Measurements from ENCODE around the gene ERVFRD-1. TPM values are rescaled to one million over a fixed set of nuclear protein-coding genes. Genes with fewer than 3 reads are reported as not detected.

ERVFRD-1 gene
- total and polyA plus RNA-seq, 2 donors (not counting 3 experiments of a cell fraction or from before 2014, with no cell fraction given): not detected

- intact Hi-C loops (cut with micrococcal nuclease): no loop called here
- CTCF ChIA-PET: no interaction called here
- no peak overlapping the region for H2AFZ ChIP-seq (ENCODE audit: low read depth, low read length)
- no peaks in the 10 kb centered on the region for H3K9me3 ChIP-seq (replicated peaks; ENCODE audit: control insufficient read depth, insufficient read depth, low read length)
- dilution Hi-C loops (cut with MboI; ENCODE audit: extremely low pct_ligation_motif_present, low sequenced_read_pairs): loop anchor here (25.0 kb wide), 1 partner anchor 360 kb away; no protein-coding TSS in a partner anchor
- DNase-seq (ENCODE audit: low read depth, low spot score) (no peak), FAIRE-seq (no peak)
- no peaks in the 10 kb centered on the region for H4K20me1 ChIP-seq (replicated peaks; ENCODE audit: control insufficient read depth, extremely low read depth, insufficient read depth, low read length)
- peaks cover 13% of the 10 kb centered on the region for H3K4me1 ChIP-seq (ENCODE audit: control insufficient read depth, extremely low read depth, insufficient read depth, low read length)
- H3K79me2 ChIP-seq (ENCODE audit: control insufficient read depth, insufficient read depth, low read length): peaks cover 49% of the 10 kb centered on the region
- POLR2A ChIA-PET: no interaction called here
- no peaks in the 10 kb centered on the region for H3K27me3 ChIP-seq (ENCODE audit: control insufficient read depth in 2 of 2, insufficient read depth in 2 of 2, low read length in 2 of 2)
- H3K4me2 ChIP-seq (ENCODE audit: insufficient read depth, low read length): no peak overlapping the region
- H3K27ac ChIP-seq (ENCODE audit: insufficient read depth, low read depth, low read length): no peak overlapping the region
- TF ChIP-seq POLR2A (IDR thresholded peaks at IDR 0.05; ENCODE audit: low read depth, low read length) (no peak), MAX (IDR thresholded peaks at IDR 0.05; ENCODE audit: insufficient read depth, insufficient read length) (no peak), GATA2 (IDR thresholded peaks at IDR 0.05; ENCODE audit: insufficient read depth, insufficient read length, low read depth, low read length) (no peak), EZH2 (IDR thresholded peaks at IDR 0.05; ENCODE audit: borderline replicate concordance, low read depth, low read length, severe bottlenecking) (no peak), CTCF (IDR thresholded peaks at IDR 0.05; ENCODE audit: extremely low read depth in 1 of 2, insufficient read depth in 1 of 2, low read depth in 1 of 2, low read length in 2 of 2) (no peak), FOS (IDR thresholded peaks at IDR 0.05; ENCODE audit: borderline replicate concordance, insufficient read depth, low read length) (no peak), POLR2AphosphoS5 (IDR thresholded peaks at IDR 0.05; ENCODE audit: insufficient read depth, low read depth, low read length) (no peak), JUN (IDR thresholded peaks at IDR 0.05; ENCODE audit: borderline replicate concordance, insufficient read depth, insufficient read length, low read depth) (no peak), MYC (IDR thresholded peaks at IDR 0.05; ENCODE audit: low read depth, low read length) (no peak)
- no peaks in the 10 kb centered on the region for H3K9me1 ChIP-seq (replicated peaks; ENCODE audit: control insufficient read depth, extremely low read depth, insufficient read depth, low read length)
- H3K9ac ChIP-seq (replicated peaks; ENCODE audit: extremely low read depth, insufficient read depth, low read length): no peak overlapping the region
- no peaks in the 10 kb centered on the region for H3K36me3 ChIP-seq (ENCODE audit: control insufficient read depth in 2 of 2, extremely low read depth in 1 of 2, insufficient read depth in 2 of 2, low read length in 2 of 2)
- no peak overlapping the region for H3K4me3 ChIP-seq (replicated peaks in 1 of 3; ENCODE audit: insufficient read depth in 1 of 3, low read depth in 1 of 3, low read length in 3 of 3)
- no TSS peak for BruUV-seq (replicated peaks)
These were observed 15.4 kb upstream of the ERVFRD-1 start for GRCh38 chr6:11126876-11127275.
